HG02759 (cell line): Measurements from ENCODE around the gene SETD1A.

ENCODE experiments used
- ATAC-seq: cut with Tn5 transposase; IDR thresholded peaks from one replicate; pipeline ENCODE4 v1.9.1; 2021; ENCODE audit warnings: mild to moderate bottlenecking, moderate library complexity; ENCODE audit not compliant: unreplicated experiment

The SETD1A gene

DNA sequence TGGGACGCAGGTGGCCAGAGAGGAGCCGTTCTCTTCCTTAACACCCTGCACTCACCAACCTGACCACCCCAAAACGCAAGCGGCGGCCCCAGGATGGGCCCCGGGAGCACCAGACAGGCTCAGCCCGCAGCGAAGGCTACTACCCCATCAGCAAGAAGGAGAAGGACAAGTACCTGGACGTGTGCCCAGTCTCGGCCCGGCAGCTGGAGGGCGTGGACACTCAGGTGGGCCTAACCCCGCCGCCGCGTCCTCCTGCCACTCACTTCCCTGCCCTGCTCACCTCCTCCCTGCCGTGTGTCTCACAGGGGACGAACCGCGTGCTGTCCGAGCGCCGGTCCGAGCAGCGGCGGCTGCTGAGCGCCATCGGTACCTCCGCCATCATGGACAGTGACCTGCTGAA, 22.9 kb downstream of the SETD1A start:
- ATAC-seq: no peak

- ATAC-seq: no peak
These were observed 23.4 kb downstream of the SETD1A start for GRCh38 chr16:30980959-30981358.

DNA sequence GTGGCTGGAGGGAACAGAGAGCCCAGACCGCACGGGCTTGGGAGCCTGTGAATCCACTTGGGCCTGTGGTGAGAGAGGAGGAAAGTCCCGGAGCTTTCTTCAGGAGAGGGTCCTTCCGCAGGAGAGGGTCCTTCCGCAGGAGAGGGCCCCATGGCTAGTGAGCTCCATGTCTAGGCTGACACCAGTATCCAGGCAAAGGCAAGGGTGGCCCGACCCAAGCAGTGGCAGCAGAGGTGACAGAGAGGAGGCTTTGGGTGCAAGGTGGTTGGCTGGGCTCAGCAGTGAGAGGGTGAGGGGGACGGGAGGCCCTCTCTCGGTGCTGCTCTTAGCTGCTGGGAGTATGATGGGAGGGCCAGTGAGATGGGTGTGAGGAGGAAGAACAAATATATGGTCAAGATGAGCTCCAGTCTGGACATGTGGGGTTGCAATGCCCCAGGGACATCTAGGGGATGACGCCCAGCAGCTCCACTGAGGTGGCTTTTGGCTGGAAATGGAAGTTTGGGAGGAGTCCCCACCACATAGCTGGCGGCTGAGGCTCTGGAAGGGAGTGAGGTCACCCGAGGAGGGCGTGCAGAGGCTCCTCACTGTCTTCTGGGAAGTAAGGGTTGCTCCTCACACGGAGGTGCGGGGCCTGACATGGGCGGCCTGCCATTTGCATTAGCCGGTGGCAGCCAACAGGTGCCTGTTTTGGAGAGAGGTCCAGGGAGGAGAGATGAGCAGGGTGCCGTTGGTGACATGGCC, 25.2 kb downstream of the SETD1A start:
- ATAC-seq: no peak

- no peak for ATAC-seq
These were observed 25.8 kb downstream of the SETD1A start for GRCh38 chr16:30983289-30983889.

DNA sequence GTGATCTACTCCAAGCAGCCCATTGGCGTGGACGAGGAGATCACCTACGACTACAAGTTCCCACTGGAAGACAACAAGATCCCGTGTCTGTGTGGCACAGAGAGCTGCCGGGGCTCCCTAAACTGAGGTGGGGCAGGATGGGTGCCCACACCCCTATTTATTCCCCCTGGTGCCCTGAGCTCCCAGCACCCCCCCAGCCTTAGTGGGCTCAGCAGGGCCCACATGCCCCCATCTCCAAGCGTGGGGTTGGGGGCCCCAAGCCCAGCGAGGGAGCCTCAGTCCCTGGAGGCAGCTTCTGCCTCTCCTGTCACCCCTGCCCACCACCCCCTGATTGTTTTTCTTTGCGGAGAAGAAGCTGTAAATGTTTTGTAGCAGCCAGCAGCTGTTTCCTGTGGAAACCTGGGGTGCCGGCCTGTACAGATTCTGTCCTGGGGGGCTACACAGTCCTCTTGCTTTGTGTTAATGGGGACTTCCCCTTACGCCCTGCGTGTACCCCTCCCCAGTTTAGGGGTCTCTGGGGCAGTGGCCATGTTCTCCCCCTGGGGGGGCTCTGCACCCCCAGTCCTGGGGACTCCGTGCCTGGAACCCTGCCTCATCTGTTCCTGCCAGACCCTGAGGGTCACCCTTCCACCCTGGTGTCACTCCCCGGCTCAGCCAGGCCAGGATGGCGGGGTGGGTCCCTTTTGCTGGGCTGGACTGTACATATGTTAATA, 26.5 kb downstream of the SETD1A start:
- no peak for ATAC-seq

DNA sequence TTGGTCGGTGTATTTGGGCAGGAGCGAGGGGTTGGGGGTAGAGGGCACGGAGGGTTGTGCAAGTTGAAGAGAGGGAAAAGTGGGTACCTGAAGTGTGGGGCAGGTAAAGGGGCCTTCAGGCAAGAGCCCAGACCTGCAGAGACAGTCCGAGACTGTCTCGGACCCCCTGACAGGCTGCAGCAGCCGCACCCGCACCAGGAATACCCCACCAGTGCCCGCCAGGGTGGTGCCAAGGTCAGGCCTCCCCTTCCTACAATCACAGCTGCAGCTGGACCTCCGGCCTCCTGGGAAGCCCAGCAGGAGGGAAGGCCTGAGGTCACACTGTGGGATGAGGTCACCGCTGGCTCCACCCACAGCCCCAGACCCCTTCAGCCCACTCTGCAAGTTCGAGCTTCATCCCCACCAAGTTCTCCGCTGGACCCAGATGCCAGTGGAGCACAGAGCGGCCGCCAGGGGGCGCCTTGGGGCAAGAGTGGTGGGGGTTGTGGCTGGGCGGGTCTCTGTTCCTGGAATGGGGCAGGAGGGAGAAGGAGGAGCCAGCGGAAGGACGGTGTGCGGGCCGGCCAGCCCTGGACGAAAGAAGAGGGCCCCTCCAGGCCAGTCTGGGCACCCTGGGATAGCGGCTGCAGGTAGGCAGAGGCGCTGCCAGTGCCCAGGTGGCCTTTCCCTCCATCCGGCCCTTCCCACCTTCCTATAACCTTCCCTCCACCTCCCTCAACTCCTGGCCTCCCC, 27.3 kb downstream of the SETD1A start, which contains the start of gene HSD3B7:
Gene HSD3B7 (plus strand): TSS at position 539 of the 732 bp plus-strand sequence. CDS start 452 bp downstream, outside the sequence.
- ATAC-seq: no peak

DNA sequence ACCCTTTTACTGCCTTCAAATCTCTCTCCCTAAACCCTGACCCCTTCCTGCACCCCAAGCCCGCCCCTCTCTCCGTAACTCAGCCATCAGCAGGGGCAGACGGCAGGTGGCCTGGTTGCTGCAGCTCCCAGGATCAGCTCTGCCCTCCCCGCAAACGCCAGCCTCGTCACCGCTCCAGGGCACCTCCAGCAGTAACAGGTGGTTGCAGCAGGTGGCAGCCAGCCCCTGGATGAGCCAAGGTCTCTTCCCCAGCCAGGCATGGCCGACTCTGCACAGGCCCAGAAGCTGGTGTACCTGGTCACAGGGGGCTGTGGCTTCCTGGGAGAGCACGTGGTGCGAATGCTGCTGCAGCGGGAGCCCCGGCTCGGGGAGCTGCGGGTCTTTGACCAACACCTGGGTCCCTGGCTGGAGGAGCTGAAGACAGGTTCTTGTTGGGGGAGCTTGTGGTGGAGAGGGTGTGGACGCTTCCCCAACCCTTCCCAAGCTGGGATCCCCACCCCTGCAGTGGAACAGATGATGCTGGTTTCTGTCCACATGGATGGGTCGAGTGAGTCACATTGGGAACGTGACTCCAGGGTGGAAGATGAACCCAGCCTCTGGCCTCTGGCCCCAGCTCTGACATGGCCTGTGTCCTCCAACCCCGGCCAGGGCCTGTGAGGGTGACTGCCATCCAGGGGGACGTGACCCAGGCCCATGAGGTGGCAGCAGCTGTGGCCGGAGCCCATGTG, 28.0 kb downstream of the SETD1A start:
- no peak for ATAC-seq

DNA sequence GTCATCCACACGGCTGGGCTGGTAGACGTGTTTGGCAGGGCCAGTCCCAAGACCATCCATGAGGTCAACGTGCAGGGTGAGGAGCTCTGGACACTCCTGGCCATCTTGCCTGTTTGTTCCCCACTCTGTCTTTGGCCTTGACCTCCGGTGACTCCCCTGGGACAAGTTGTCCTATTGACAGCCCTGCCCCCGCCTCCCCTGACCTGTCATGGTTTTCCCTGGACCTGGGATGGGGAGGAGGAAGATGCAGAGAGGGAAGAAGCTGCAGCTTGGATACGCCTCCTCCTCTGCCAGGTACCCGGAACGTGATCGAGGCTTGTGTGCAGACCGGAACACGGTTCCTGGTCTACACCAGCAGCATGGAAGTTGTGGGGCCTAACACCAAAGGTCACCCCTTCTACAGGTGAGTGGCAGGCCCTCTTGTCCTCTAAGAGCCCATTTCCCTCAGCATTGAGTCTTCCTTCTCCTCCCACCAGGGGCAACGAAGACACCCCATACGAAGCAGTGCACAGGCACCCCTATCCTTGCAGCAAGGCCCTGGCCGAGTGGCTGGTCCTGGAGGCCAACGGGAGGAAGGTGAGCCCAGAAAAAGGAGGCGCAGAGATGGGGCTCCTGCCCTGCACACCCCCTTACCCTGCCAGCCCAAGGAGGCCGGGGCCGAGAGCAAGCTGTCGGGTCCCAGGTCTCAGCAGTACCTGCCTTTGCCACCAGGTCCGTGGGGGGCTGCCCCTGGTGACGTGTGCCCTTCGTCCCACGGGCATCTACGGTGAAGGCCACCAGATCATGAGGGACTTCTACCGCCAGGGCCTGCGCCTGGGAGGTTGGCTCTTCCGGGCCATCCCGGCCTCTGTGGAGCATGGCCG, 28.8 kb downstream of the SETD1A start:
- no peak for ATAC-seq

GRCh38 chr16:30987581-30988190, 30.1 kb downstream of the SETD1A start:
- ATAC-seq: no peak

DNA sequence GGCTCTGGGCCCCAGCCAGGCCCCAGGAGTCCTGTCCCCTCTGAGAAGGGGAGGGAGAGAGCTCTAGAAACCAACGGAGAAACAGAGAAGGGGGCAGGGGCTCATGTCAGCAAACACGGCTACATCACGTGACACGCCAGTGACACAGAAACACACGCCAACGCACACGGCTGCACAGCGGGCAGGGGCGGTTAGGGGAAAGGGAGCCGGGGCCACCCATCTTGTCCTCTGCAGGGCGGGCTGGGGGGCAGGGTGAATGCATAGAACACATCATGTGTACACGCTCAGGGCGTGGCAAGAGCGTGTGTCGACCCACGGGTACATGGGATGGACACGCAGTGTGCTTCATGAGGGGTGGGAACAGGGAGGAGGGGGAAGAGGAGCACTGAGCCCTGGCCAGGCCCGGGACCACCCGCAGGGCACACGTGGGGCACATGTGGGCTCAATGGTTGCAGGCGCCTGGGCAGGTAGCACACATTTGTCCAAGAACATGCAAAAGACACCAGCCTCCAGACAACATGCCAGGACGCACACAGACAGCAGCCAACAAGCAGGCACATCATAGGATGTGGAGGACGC, 32.0 kb downstream of the SETD1A start:
- ATAC-seq: no peak

DNA sequence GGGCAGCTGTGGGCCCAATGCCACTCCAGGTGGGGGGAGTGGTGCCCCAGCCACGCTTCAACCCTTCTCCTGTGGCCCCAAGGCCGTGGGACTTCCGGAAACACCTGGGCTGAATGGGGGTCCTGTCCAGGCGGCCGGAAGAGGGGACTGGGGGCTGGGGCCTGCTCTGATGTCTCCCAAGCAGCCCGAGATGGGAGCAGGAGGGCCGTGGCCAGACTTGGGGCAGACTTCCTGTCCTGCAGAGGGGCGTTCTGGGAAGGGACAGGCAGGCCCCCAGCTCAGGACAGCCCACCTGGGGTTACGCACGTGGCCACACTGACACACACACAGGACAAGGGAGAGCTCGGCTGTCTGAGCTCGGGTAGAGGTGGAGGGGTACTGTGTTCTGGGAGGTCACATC, 32.6 kb downstream of the SETD1A start:
- ATAC-seq: no peak

- ATAC-seq: no peak
These were observed 33.5 kb downstream of the SETD1A start for GRCh38 chr16:30991052-30991451.

DNA sequence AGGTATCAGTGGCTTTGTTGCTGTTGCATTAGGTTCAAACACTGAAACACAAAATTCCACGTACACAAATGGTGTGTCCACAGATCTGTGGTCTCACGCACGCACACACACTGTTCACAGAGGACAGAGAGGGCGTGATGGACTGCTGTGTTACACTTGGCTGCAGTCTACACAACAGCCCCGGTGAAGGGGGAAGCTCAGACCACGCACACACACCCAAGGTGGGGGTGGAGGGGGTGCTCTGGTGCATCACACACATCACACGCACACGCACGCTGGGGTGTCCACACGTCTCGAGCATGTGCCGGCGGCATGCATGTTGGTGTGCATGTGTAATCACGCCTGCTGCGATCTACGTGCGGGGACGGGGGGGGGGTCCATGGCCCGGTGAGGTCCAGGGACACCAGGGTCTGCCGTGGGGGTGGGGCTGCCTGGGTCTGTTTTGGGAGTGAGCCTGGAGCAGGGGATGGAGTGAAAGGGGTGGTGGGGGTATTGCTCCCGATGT, 34.8 kb downstream of the SETD1A start:
- ATAC-seq: no peak

- ATAC-seq: no peak
These were observed 35.6 kb downstream of the SETD1A start for GRCh38 chr16:30992931-30993816.

- ATAC-seq: no peak
These were observed 38.4 kb downstream of the SETD1A start for GRCh38 chr16:30995927-30996323.

- peak; percentile 4 for ATAC-seq
These were observed 38.9 kb downstream of the SETD1A start for GRCh38 chr16:30996324-30996984.
